K562 (cell line): ENCODE measurements around the gene WDR1. TPM values are rescaled to one million over a fixed set of nuclear protein-coding genes. Genes with fewer than 3 reads are reported as not detected.

ENCODE experiments used
- ATAC-seq: fragments of 200-7000 bp; cut with Tn5 transposase; 3 replicates; pipeline ENCODE4 v1.9.1; 2020; ENCODE audit warnings: moderate library complexity
- BruUV-seq: library from RNA; stranded (reverse); fragments of 400-500 nt; replicated peaks from 2 replicates; lab custom pipeline; 2021; lab: Mats Ljungman, UMichigan
- CTCF ChIA-PET: fragments of 300-600 bp; formaldehyde crosslinking; extraction: SDS; loops from one replicate; lab custom pipeline; 2021; ENCODE audit warnings: low intra/inter-chr PET ratio; lab: Yijun Ruan, JAX
- POLR2A ChIA-PET: fragments of 300-600, 350-650 bp; sonication (Branson Sonifier 250); formaldehyde crosslinking; extraction: SDS; loops from one replicate; lab custom pipeline; 2021; ENCODE audit warnings: antibody characterized with exemption, inconsistent platforms; lab: Yijun Ruan, JAX
- DNase-seq, 4 experiments: peaks; one replicate each; pipeline versions ENCODE4 v3.0.0 to v3.0.0-alpha.2; 2011 to 2018; ENCODE audit warnings: low spot score in 3 of 4, mixed read lengths in 3 of 4; ENCODE audit errors: extremely low read depth in 1 of 4
- FAIRE-seq: peaks from 2 replicates; lab custom pipeline; 2011; peaks lifted over from hg19 to GRCh38; lab: Jason Lieb, UNC
- H2AFZ ChIP-seq: 2 replicates; pipeline ENCODE4 v1.6.0; 2011; ENCODE audit warnings: low read depth, low read length, control low read depth, inconsistent platforms
- H3K27ac ChIP-seq: fragments of 200-600 bp; 3 replicates; pipeline ENCODE4 v1.8.0; 2011; ENCODE audit warnings: low read depth, mild to moderate bottlenecking, control low read depth, inconsistent platforms, low read length, moderate library complexity, mixed read lengths; ENCODE audit errors: extremely low read depth
- H3K27me3 ChIP-seq, 2 experiments: fragments of 300-600 bp in 1 of 2; 2 replicates in 1 of 2; 3 replicates in 1 of 2; pipeline versions ENCODE4 v1.6.0 to v1.8.0; 2011; ENCODE audit warnings: inconsistent platforms in 2 of 2, low read length in 2 of 2, mild to moderate bottlenecking in 1 of 2, mixed read lengths in 1 of 2, moderate library complexity in 1 of 2; ENCODE audit not compliant: control insufficient read depth in 2 of 2, insufficient read depth in 2 of 2
- H3K36me3 ChIP-seq: fragments of 300-600 bp; 3 replicates; pipeline ENCODE4 v1.8.0; 2011; ENCODE audit warnings: mild to moderate bottlenecking, low read length, inconsistent platforms; ENCODE audit not compliant: control insufficient read depth, insufficient read depth
- H3K4me1 ChIP-seq, 2 experiments: fragments of 200-600 bp in 1 of 2; replicated peaks in 1 of 2; 2 replicates in 1 of 2; 3 replicates in 1 of 2; pipeline versions ENCODE4 v1.5.1 to v1.8.0; 2011; ENCODE audit warnings: inconsistent platforms in 2 of 2, low read length in 2 of 2, mild to moderate bottlenecking in 1 of 2, mixed read lengths in 1 of 2, moderate library complexity in 1 of 2; ENCODE audit not compliant: control insufficient read depth in 2 of 2, insufficient read depth in 2 of 2
- H3K4me2 ChIP-seq: 2 replicates; pipeline ENCODE4 v1.6.1; 2011; ENCODE audit warnings: low read length, control low read depth, inconsistent platforms, mixed read lengths; ENCODE audit not compliant: insufficient read depth
- H3K4me3 ChIP-seq: fragments of 200-600 bp; sonication (generic), shearing (Covaris generic); 2 replicates; pipeline ENCODE4 v1.5.1; 2016; ENCODE audit warnings: control low read depth, inconsistent platforms
- H3K79me2 ChIP-seq: fragments of 200-600 bp; 3 replicates; pipeline ENCODE4 v1.8.0; 2011; ENCODE audit warnings: low read length, inconsistent platforms; ENCODE audit not compliant: control insufficient read depth, insufficient read depth
- H3K9ac ChIP-seq, 2 experiments: 2 replicates each; pipeline versions ENCODE4 v1.6.0 to v1.6.1; 2011; ENCODE audit warnings: low read depth in 2 of 2, low read length in 2 of 2, control low read depth in 1 of 2, inconsistent platforms in 1 of 2, mild to moderate bottlenecking in 1 of 2, mixed read lengths in 1 of 2; ENCODE audit not compliant: insufficient read depth in 1 of 2
- H3K9me1 ChIP-seq: one replicate; pipeline ENCODE4 v1.6.0; 2011; ENCODE audit warnings: inconsistent platforms, mild to moderate bottlenecking, low read length, moderate library complexity; ENCODE audit not compliant: control insufficient read depth, insufficient read depth
- H3K9me3 ChIP-seq: replicated peaks from 2 replicates; pipeline ENCODE4 v1.5.1; 2011; ENCODE audit warnings: low read depth, low read length, inconsistent platforms; ENCODE audit not compliant: control insufficient read depth, insufficient read depth
- H4K20me1 ChIP-seq: replicated peaks from 2 replicates; pipeline ENCODE4 v1.6.1; 2011; ENCODE audit warnings: low read length, inconsistent platforms, mixed read lengths; ENCODE audit not compliant: control insufficient read depth, insufficient read depth
- KDM2B ChIP-seq: fragments of 250-450 bp; sonication (Bioruptor Pico); IDR thresholded peaks from 2 replicates; pipeline ENCODE4 v1.8.0; 2021; ENCODE audit warnings: mild to moderate bottlenecking, moderate library complexity
- POLR2AphosphoS5 ChIP-seq: IDR thresholded peaks from 2 replicates; pipeline ENCODE4 v1.6.1; 2011; ENCODE audit warnings: mild to moderate bottlenecking, low read depth, low read length, moderate library complexity; ENCODE audit not compliant: control insufficient read depth, insufficient read depth
- PREB ChIP-seq: sonication (generic); formaldehyde crosslinking; IDR thresholded peaks from 2 replicates; pipeline ENCODE4 v1.8.1; 2023; ENCODE audit warnings: mild to moderate bottlenecking, missing genetic modification reagents
- SRF ChIP-seq, 2 experiments: fragments of 250-450, 450-650 bp in 1 of 2; sonication (Bioruptor Pico) in 1 of 2; sonication (generic) in 1 of 2; formaldehyde crosslinking; IDR thresholded peaks; 2 replicates each; pipeline versions ENCODE4 v1.5.0 to v1.5.1; 2020 to 2022; ENCODE audit warnings: mild to moderate bottlenecking in 1 of 2, missing genetic modification reagents in 1 of 2
- ZNF134 ChIP-seq: fragments of 250-450 bp; sonication (Bioruptor Pico); conservative IDR thresholded peaks from 2 replicates; pipeline ENCODE4 v1.4.0; 2020
- WGBS: fragments of 100-300 bp; shearing (Covaris generic); methylation state at CpG from one replicate; pipeline ENCODE4 v1.1.6; 2016; ENCODE audit warnings: low coverage, mixed read lengths; ENCODE audit not compliant: insufficient coverage; ENCODE audit errors: missing lambda C conversion rate; 5-methylcytosine and 5-hydroxymethylcytosine counted together
- in situ Hi-C: fragments of 300-500 bp; cut with MboI; formaldehyde crosslinking; loops from 4 replicates; pipeline ENCODE4 v1.15.0; 2018; ENCODE audit warnings: inconsistent platforms, mixed read lengths
- intact Hi-C: fragments of 100-400 bp; cut with micrococcal nuclease; formaldehyde crosslinking; loops from 2 replicates; pipeline ENCODE4 v1.14.2; 2022
- polyA plus RNA-seq, 8 experiments: library from polyadenylated mRNA; depleted of rRNA in 4 of 8; stranded (reverse) in 5 of 8; unstranded in 3 of 8; fragments of >200 nt; fragmentation: Nextera tagmentation in 2 of 8; fragmentation: Illumina TruSeq in 1 of 8; extraction: Ambion mirVana in 2 of 8; extraction: Trizol in 1 of 8; gene quantifications; 2 replicates each; pipeline versions ENCODE4 v1.2.1 to v1.2.3, GENCODE V29; 2011 to 2014; ENCODE audit warnings: inconsistent platforms in 1 of 8, missing spikeins in 1 of 8
- total RNA-seq, 7 experiments: library from RNA; depleted of rRNA in 6 of 7; stranded (reverse); fragments of >200 nt in 6 of 7; fragmentation: Illumina TruSeq in 2 of 7; extraction: Trizol in 2 of 7; gene quantifications; 2 replicates each; pipeline versions ENCODE4 v1.2.1 to v1.2.3, GENCODE V29; 2011 to 2021; ENCODE audit warnings: low replicate concordance in 1 of 7

WDR1 gene
- total and polyA plus RNA-seq, 9 of the 15 experiments (the other 6 are each of a cell fraction or from before 2014, with no cell fraction given), result 16.1 to 213 (median 125) TPM

DNA sequence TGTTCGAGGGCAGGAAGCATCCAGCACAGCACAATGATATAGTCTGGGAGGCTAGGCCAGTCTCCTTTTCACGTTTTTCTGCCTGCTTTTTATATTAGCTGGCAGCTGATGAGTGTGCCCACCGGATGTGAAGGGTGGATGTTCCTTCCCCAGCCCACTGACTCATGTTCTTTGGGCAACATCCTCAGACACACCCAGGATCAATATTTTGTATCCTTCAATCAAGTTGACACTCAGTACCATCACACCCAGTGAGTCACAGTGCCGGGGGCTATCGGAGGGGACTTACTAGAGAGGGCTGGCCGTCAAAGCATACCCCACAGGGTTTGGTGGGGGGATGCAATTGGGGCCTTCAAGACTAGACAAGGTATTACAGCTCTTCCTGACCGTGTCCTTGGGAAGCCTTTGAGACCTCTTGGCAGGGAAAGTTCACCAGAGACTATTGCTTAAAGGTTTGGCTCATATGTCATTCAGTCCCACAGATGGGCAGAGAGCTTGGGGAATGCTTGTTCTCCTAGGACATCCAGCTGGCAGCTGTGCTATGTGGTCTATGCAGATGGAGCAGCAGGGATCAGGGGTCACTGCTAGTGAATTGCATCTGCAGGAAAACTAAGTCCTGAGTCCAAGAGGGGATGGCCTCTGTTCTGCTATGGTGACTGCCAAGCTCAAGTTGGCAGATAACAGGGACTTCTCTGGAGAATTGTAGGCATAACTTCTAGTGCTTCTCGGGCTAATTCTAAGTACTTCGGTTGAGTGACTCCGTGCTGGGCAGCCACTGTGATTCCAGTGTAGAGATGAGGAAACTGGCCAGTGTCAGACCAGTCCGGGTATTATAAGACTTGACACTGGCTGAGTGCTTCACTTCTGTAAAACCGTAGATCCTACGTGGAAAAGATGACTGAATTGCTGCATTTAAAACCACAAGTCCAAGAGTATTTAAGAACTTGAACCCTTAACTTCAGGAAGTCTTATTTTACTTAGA is 12.9 kb upstream of the WDR1 start:
- Histone ChIP-seq H3K4me2 (no peak overlapping the region), H4K20me1 (no peaks in the 10 kb centered on the region), H3K9me1 (no peaks in the 10 kb centered on the region), H3K27me3 (peaks cover 31 to 68% of the 10 kb centered on the region in 2 experiments; a peak in 4 of 5 replicates), H3K9me3 (no peaks in the 10 kb centered on the region), H3K9ac (no peak overlapping the region), H3K27ac (no peak overlapping the region), H3K36me3 (no peaks in the 10 kb centered on the region), H3K79me2 (no peaks in the 10 kb centered on the region), H3K4me3 (no peak overlapping the region), H2AFZ (no peak overlapping the region), H3K4me1 (no peaks in the 10 kb centered on the region; a peak in 1 of 5 replicates)
- intact Hi-C loops, result no loop called here
- no TSS peak for BruUV-seq
- CTCF ChIA-PET, result no interaction called here
- POLR2A ChIA-PET, result interaction anchor here (0.6 to 11.9 kb wide), 5 partner anchors 10 to 770 kb away, joined by 3 to 216 read pairs (median 4); partner anchors contain the start of gene WDR1
- TF ChIP-seq PREB (no peak), POLR2AphosphoS5 (no peak), KDM2B (CRISPR knock-in tag) (no peak), ZNF134 (CRISPR knock-in tag) (0 out of 2 replicates have a peak, but pooled peaks have one; percentile 17), SRF (CRISPR knock-in tag; IDR thresholded peaks at IDR 0.05) (no peak)
- 7% methylated on average over 13 of the region's 13 CpGs for WGBS
- FAIRE-seq (no peak), DNase-seq (no peak), ATAC-seq (no peak)
- in situ Hi-C loops, result no loop called here
